ENCODE data around the gene NECTIN4. TPM values are rescaled to one million over a fixed set of nuclear protein-coding genes. Genes with fewer than 3 reads are reported as not detected.

The NECTIN4 gene
- total and polyA plus RNA-seq, 10 of the 15 experiments (the other 5 are each of a cell fraction or from before 2014, with no cell fraction given) = 2.8 to 8.7 (median 3.7) TPM

GRCh38 chr1:161137881-161138280, 48.5 kb upstream of the NECTIN4 start:
- H3K9me3 ChIP-seq (replicated peaks; ENCODE audit: control insufficient read depth, insufficient read depth, low read length) = no peaks in the 10 kb centered on the region
- H4K20me1 ChIP-seq (ENCODE audit: control insufficient read depth, insufficient read depth) = no peaks in the 10 kb centered on the region
- DNase-seq (ENCODE audit: low read depth, low spot score) = no peak
- POLR2A ChIA-PET = interaction anchor here (0.9 to 1.2 kb wide), 2 partner anchors 11 to 356 kb away, joined by 3 read pairs; no protein-coding TSS in a partner anchor
- intact Hi-C loops (cut with micrococcal nuclease; ENCODE audit: unreplicated experiment) (no loop called here), in situ Hi-C loops (cut with MboI) (no loop called here)
- H3K27ac ChIP-seq (ENCODE audit: control insufficient read depth, insufficient read depth) = no peak overlapping the region
- H3K36me3 ChIP-seq (ENCODE audit: control insufficient read depth in 2 of 2, insufficient read depth in 2 of 2, low read length in 1 of 2) = no peaks in the 10 kb centered on the region
- no peak overlapping the region for H3K4me3 ChIP-seq
- no peak overlapping the region for H3K4me2 ChIP-seq (ENCODE audit: control insufficient read depth, insufficient read depth)
- TF ChIP-seq ZBED1 (IDR thresholded peaks at IDR 0.05; ENCODE audit: borderline replicate concordance) = no peak
- TF ChIP-seq ZNF207 (IDR thresholded peaks at IDR 0.05; ENCODE audit: borderline replicate concordance) = no peak
- no peak for TF ChIP-seq SUZ12 (IDR thresholded peaks at IDR 0.05; ENCODE audit: unreplicated experiment)
- no peak for TF ChIP-seq SUPT20H (IDR thresholded peaks at IDR 0.05; ENCODE audit: borderline replicate concordance, control insufficient read depth, low read depth, low read length)
- no peak for TF ChIP-seq HDAC6 (IDR thresholded peaks at IDR 0.05; ENCODE audit: unreplicated experiment)
- no peak for TF ChIP-seq ZNF24 (IDR thresholded peaks at IDR 0.05)
- no peak for TF ChIP-seq SREBF2 (IDR thresholded peaks at IDR 0.05; ENCODE audit: low read length)
- TF ChIP-seq NFYB (IDR thresholded peaks at IDR 0.05; ENCODE audit: insufficient read depth, low read depth, low read length) = no peak
- no peak for TF ChIP-seq DPF2 (IDR thresholded peaks at IDR 0.05)
- TF ChIP-seq ZBTB4 (CRISPR knock-in tag; IDR thresholded peaks at IDR 0.05) = no peak
- TF ChIP-seq PAX8 (IDR thresholded peaks at IDR 0.05) = no peak
- no peak for TF ChIP-seq E2F4 (IDR thresholded peaks at IDR 0.05; ENCODE audit: low read depth, low read length)
- no peak for TF ChIP-seq SREBF1 (IDR thresholded peaks at IDR 0.05; ENCODE audit: low read length)
- no peak for TF ChIP-seq CBFB (IDR thresholded peaks at IDR 0.05; ENCODE audit: low read depth)
- TF ChIP-seq REST (IDR thresholded peaks at IDR 0.05; ENCODE audit: low read depth, low read length) = no peak
- TF ChIP-seq BACH1 (IDR thresholded peaks at IDR 0.05; ENCODE audit: borderline replicate concordance) = no peak
- FAIRE-seq = no peak
- CTCF ChIA-PET = interaction anchor here (0.7 to 6.2 kb wide), 17 partner anchors 9 to 244 kb away, joined by 3 to 60 read pairs (median 6); partner anchors contain the start of genes ARHGAP30, KLHDC9, NIT1 and PFDN2
- ATAC-seq = no peak
- H3K79me2 ChIP-seq (ENCODE audit: control insufficient read depth, insufficient read depth, low read length) = peaks cover 18% of the 10 kb centered on the region
- H2AFZ ChIP-seq (ENCODE audit: control insufficient read depth, low read depth, low read length) = no peak overlapping the region
- no peak overlapping the region for H3K9ac ChIP-seq (ENCODE audit: control insufficient read depth, insufficient read depth, low read length)
- WGBS (ENCODE audit: insufficient coverage, insufficient replicate concordance, low lambda C conversion rate, missing lambda C conversion rate) = 97% methylated on average over 3 of the region's 3 CpGs
- SMC1A ChIA-PET (ENCODE audit: uncharacterized antibody, unreplicated experiment) = interaction anchor here (0.7 to 4.4 kb wide), 15 partner anchors 8 to 140 kb away, joined by 3 to 26 read pairs (median 4); partner anchors contain the start of genes ARHGAP30, B4GALT3, KLHDC9 and NIT1
- no TSS peak for BruUV-seq (replicated peaks)
- no peaks in the 10 kb centered on the region for H3K4me1 ChIP-seq (ENCODE audit: control insufficient read depth, insufficient read depth, low read length)
- H3K27me3 ChIP-seq (replicated peaks in 1 of 2; ENCODE audit: control insufficient read depth in 2 of 2, insufficient read depth in 2 of 2, low read length in 1 of 2) = no peaks in the 10 kb centered on the region
- RAD21 ChIA-PET (ENCODE audit: unreplicated experiment) = interaction anchor here (0.5 to 2.8 kb wide), 7 partner anchors 20 to 744 kb away, joined by 3 to 15 read pairs (median 3); partner anchors contain the start of genes ARHGAP30, KLHDC9, NIT1 and PFDN2

All from GM12878 (cell line).